GM21529 (cell line): Measurements from ENCODE around the gene NT5E.

Experiments used
- ATAC-seq: cut with Tn5 transposase; IDR thresholded peaks from one replicate; pipeline ENCODE4 v1.9.1; 2021; ENCODE audit not compliant: unreplicated experiment

NT5E gene

GRCh38 chr6:85459224-85459901 lies 9.5 kb downstream of the NT5E start:
- ATAC-seq: no peak

GRCh38 chr6:85460154-85460920 lies 10.5 kb downstream of the NT5E start:
- no peak for ATAC-seq

DNA sequence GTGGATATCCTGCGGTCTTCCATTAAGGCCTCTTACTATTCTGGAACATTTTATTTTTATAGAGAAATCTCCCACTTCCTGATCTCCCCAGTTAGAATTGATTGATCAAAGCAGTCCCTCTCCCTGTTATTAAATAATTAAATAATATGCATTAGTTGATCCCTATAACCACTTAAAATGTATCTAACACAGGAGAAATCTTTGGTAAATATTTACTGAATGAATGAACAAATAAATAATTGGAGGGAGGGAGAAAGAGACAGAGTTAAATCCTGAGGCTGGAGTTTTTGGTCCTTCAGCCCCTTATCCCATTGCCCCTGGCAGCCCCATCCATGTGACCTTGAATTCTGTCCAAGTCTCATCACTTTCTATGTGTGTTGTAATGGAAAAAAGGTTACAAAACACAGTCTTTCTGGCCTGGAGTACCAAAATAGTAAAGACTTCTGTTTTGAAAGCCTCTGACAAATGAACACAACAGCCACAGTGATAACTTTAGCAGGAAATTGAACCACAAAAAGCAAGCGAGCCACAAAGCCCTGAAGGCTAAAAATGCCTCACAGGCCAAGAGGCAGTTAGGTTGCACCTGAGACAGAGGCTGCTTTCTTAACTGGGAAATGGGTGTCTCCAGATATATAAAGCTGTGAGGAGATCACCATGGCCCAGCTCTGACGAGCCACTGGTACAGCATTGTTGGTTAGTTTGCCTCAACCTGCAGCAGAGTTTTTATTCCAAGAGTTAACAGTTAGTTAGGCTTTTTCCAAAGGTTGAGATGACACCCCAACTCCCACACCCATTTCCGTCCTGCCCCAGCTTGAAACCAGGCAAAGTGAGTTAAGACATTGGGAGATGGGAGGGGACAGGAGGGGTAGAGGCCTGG lies 11.3 kb downstream of the NT5E start:
- peak; percentile 87 for ATAC-seq

- peak; percentile 1 for ATAC-seq
Observed at GRCh38 chr6:85461798-85462170, 11.9 kb downstream of the NT5E start.

GRCh38 chr6:85462673-85463072 lies 12.8 kb downstream of the NT5E start:
- no peak for ATAC-seq

GRCh38 chr6:85463621-85464259 lies 13.9 kb downstream of the NT5E start:
- no peak for ATAC-seq

GRCh38 chr6:85464260-85464644 lies 14.4 kb downstream of the NT5E start:
- no peak for ATAC-seq

- ATAC-seq: no peak
Observed at GRCh38 chr6:85464722-85465150, 14.9 kb downstream of the NT5E start.

DNA sequence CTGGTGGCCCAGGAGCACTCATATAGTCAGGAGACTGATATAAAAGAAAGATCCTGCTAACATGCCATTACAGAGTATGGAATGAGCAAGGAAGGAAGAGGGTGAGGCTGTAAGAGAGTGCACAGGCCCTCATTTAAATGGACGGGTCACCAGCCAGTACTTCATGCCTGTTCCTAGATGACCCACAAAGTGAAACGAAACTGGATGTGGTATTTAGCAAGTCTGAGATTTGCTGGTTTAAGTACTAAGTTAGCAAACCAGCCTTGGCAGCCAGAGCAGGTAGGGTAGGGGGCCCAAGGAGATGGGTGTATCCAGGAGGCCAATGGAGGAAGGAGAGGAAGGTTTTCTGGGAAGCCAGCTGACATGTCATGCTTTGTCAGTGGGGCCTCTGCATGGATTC lies 15.9 kb downstream of the NT5E start:
- ATAC-seq: peak; percentile 37

GRCh38 chr6:85468326-85468725 lies 18.4 kb downstream of the NT5E start:
- no peak for ATAC-seq

- ATAC-seq: no peak
Observed at GRCh38 chr6:85469276-85470022, 19.6 kb downstream of the NT5E start.

DNA sequence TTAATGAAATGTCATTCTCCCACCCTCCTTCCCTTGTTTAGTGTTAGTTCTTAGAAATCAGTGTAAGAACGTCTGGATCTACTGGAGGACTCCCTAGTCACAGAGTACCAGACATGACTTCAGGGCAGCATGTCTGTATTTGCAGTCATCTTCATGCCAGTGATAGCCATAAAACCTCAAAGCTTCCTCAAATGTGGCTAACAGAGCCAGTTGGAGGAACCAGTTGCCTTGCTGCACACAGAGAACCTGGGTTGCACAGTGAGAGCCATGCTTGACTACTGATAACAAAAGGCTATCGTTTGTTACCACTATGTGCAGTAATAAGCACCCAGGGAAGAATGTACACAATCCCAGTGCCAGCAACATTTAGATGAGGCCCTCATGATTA lies 20.1 kb downstream of the NT5E start:
- ATAC-seq: no peak

- ATAC-seq: no peak
Observed at GRCh38 chr6:85472744-85473143, 22.9 kb downstream of the NT5E start.

GRCh38 chr6:85473748-85474147 lies 23.9 kb downstream of the NT5E start:
- ATAC-seq: no peak

GRCh38 chr6:85476532-85476931 lies 26.6 kb downstream of the NT5E start:
- no peak for ATAC-seq

DNA sequence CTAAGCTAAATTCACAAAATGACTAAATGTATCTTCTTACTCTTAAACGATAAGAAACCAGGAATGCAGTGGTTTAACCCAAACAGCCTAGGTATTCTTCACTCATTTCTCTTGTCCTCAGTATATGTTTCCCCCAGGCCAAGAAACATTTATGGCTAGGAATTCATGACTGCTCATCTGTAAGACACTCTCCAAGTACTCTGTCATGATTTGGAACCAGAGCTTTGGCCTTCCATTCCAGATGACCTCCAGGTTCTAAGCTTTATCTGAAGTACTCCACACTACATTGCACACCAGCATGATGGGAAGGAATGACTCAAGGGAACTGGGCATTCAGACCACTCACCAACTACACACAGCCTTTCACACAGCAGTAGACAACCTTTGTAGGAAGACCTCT lies 29.3 kb downstream of the NT5E start:
- no peak for ATAC-seq

DNA sequence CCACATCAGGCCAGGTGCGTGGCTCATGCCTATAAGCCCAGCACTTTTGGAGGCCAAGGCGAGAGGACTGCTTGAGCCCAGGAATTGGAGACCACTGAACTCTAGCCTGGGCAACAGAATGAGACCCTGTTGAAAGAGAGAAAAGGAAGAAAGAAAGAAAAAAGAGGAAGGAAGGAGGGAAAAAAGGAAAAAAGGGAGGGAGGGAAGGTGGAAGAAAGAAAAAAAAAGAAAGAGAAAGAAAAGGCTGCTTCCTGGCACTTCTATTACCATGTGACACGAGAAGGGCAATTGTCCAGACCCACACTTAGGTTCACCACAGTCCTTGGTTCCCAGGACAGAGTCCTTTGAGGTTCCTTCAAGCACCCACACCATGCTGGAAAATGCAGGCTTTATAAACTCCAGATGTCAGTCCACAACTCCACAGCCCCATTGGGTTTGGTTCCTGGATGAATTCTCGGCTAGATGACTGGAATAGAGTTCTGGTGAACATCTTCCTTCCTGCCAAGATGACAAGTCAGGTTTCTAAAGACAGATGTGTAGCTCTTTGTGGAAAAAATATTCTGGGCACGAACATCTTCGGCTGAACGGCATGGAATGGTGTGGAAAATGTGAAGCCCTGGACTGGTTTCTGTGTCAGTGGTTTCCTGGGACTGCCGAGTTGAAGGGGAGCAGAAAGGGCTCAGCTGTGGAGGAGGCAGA lies 32.5 kb downstream of the NT5E start:
- ATAC-seq: no peak

- peak; percentile 92 for ATAC-seq
Observed at GRCh38 chr6:85482905-85483700, 33.2 kb downstream of the NT5E start.

GRCh38 chr6:85483846-85484245 lies 34.0 kb downstream of the NT5E start:
- ATAC-seq: no peak
